Nephron progenitor cell (in vitro differentiated cells): ENCODE data around the gene SERTAD3.
"Not testable (repeated sequence)": the region's sequence is repeated elsewhere in the genome, so short reads cannot be mapped to it uniquely, and the experiment has no call there.

Source experiments
- DNase-seq: peaks from one replicate; pipeline ENCODE4 v3.0.0; 2021
- H3K27ac Mint-ChIP-seq: 2 replicates; pipeline ENCODE4 v1.8.0; 2021; ENCODE audit warnings: mild to moderate bottlenecking, moderate library complexity, mixed read lengths
- H3K27me3 Mint-ChIP-seq: 2 replicates; pipeline ENCODE4 v1.8.0; 2021; ENCODE audit warnings: mild to moderate bottlenecking, low read depth, mixed read lengths; ENCODE audit not compliant: poor library complexity
- H3K36me3 Mint-ChIP-seq: 2 replicates; pipeline ENCODE4 v1.8.0; 2021; ENCODE audit warnings: low read depth, mixed read lengths
- H3K4me1 Mint-ChIP-seq: 2 replicates; pipeline ENCODE4 v1.8.0; 2021; ENCODE audit warnings: mixed read lengths
- H3K4me3 Mint-ChIP-seq: 2 replicates; pipeline ENCODE4 v1.8.0; 2021; ENCODE audit warnings: mild to moderate bottlenecking, moderate library complexity, mixed read lengths
- H3K9me3 Mint-ChIP-seq: 2 replicates; pipeline ENCODE4 v1.8.0; 2021; ENCODE audit warnings: mild to moderate bottlenecking, moderate library complexity, mixed read lengths
- CTCF ChIP-seq: fragments of 200-600 bp; sonication (generic); IDR thresholded peaks from 2 replicates; pipeline ENCODE4 v1.5.0; 2021; ENCODE audit warnings: antibody characterized with exemption

Gene SERTAD3

GRCh38 chr19:40461669-40462221, 17.6 kb upstream of the SERTAD3 start:
- H3K4me3 Mint-ChIP-seq = no peak overlapping the region
- no peak for TF ChIP-seq CTCF
- DNase-seq = no peak
- H3K4me1 Mint-ChIP-seq = peaks cover 21% of the 10 kb centered on the region
- H3K27me3 Mint-ChIP-seq = peaks cover 19% of the 10 kb centered on the region
- H3K27ac Mint-ChIP-seq = no peak overlapping the region
- no peaks in the 10 kb centered on the region for H3K36me3 Mint-ChIP-seq
- no peaks in the 10 kb centered on the region for H3K9me3 Mint-ChIP-seq

GRCh38 chr19:40460185-40460584, 16.1 kb upstream of the SERTAD3 start:
- Mint-ChIP-seq H3K9me3 (no peaks in the 10 kb centered on the region), H3K36me3 (no peaks in the 10 kb centered on the region), H3K4me1 (peaks cover 10% of the 10 kb centered on the region), H3K27me3 (peaks cover 5% of the 10 kb centered on the region), H3K4me3 (no peak overlapping the region), H3K27ac (no peak overlapping the region)
- no peak for DNase-seq
- TF ChIP-seq CTCF = no peak

- no peak overlapping the region for H3K4me3 Mint-ChIP-seq
- no peaks in the 10 kb centered on the region for H3K9me3 Mint-ChIP-seq
- H3K27me3 Mint-ChIP-seq = peaks cover 3% of the 10 kb centered on the region
- no peak for DNase-seq
- no peak for TF ChIP-seq CTCF
- H3K4me1 Mint-ChIP-seq = peaks cover 5% of the 10 kb centered on the region
- no peaks in the 10 kb centered on the region for H3K36me3 Mint-ChIP-seq
- no peak overlapping the region for H3K27ac Mint-ChIP-seq
Observed at GRCh38 chr19:40458597-40458974, 14.5 kb upstream of the SERTAD3 start.

GRCh38 chr19:40457953-40458596, 13.9 kb upstream of the SERTAD3 start:
- no peak overlapping the region for H3K4me3 Mint-ChIP-seq
- no peaks in the 10 kb centered on the region for H3K36me3 Mint-ChIP-seq
- no peaks in the 10 kb centered on the region for H3K9me3 Mint-ChIP-seq
- H3K27ac Mint-ChIP-seq = no peak overlapping the region
- H3K4me1 Mint-ChIP-seq = peaks cover 8% of the 10 kb centered on the region
- peaks cover 3% of the 10 kb centered on the region for H3K27me3 Mint-ChIP-seq
- TF ChIP-seq CTCF = no peak
- no peak for DNase-seq

GRCh38 chr19:40457048-40457447, 12.9 kb upstream of the SERTAD3 start:
- H3K9me3 Mint-ChIP-seq = no peaks in the 10 kb centered on the region
- H3K27ac Mint-ChIP-seq = no peak overlapping the region
- H3K4me1 Mint-ChIP-seq = peaks cover 10% of the 10 kb centered on the region
- no peak overlapping the region for H3K4me3 Mint-ChIP-seq
- no peak for TF ChIP-seq CTCF
- DNase-seq = no peak
- H3K36me3 Mint-ChIP-seq = no peaks in the 10 kb centered on the region
- peaks cover 3% of the 10 kb centered on the region for H3K27me3 Mint-ChIP-seq

GRCh38 chr19:40453943-40454342, 9.8 kb upstream of the SERTAD3 start:
- not testable (repeated sequence) for H3K27me3 Mint-ChIP-seq, H3K27ac Mint-ChIP-seq, DNase-seq, H3K4me3 Mint-ChIP-seq, H3K9me3 Mint-ChIP-seq
- H3K36me3 Mint-ChIP-seq = peaks cover 10% of the 10 kb centered on the region
- H3K4me1 Mint-ChIP-seq = peaks cover 10% of the 10 kb centered on the region
